CD8-positive, alpha-beta memory T cell (primary cell): ENCODE data around the gene CDHR1. TPM values are rescaled to one million over a fixed set of nuclear protein-coding genes. Genes with fewer than 3 reads are reported as not detected.
"Not testable (repeated sequence)": the region's sequence is repeated elsewhere in the genome, so short reads cannot be mapped to it uniquely, and the experiment has no call there.

ENCODE experiments used
- CTCF ChIA-PET: fragments of 350-600 bp; sonication (Branson Sonifier 250); formaldehyde crosslinking; loops from one replicate; lab custom pipeline; 2021; ENCODE audit warnings: antibody characterized with exemption; lab: Charles Lee
- POLR2A ChIA-PET: fragments of 350-600 bp; sonication (Branson Sonifier 250); formaldehyde crosslinking; loops from one replicate; lab custom pipeline; 2021; ENCODE audit warnings: antibody characterized with exemption; lab: Charles Lee
- DNase-seq, 5 donors: peaks; one replicate each; pipeline versions ENCODE4 v3.0.0 to v3.0.0-alpha.2; 2020 to 2022; ENCODE audit warnings: mixed read lengths in 1 of 5
- H3K27ac ChIP-seq: one replicate; pipeline ENCODE4 v1.7.0; 2013; ENCODE audit warnings: low read depth, mild to moderate bottlenecking, low read length, moderate library complexity
- H3K27me3 ChIP-seq: 2 replicates; pipeline ENCODE4 v1.7.0; 2013; ENCODE audit warnings: low read length, mild to moderate bottlenecking; ENCODE audit not compliant: insufficient read depth, poor library complexity, severe bottlenecking
- H3K36me3 ChIP-seq: 2 replicates; pipeline ENCODE4 v1.7.0; 2013; ENCODE audit warnings: mild to moderate bottlenecking, low read length, moderate library complexity; ENCODE audit not compliant: insufficient read depth
- H3K4me1 ChIP-seq: 2 replicates; pipeline ENCODE4 v1.7.0; 2013; ENCODE audit warnings: mild to moderate bottlenecking, low read length, moderate library complexity; ENCODE audit not compliant: insufficient read depth
- H3K4me3 ChIP-seq: 2 replicates; pipeline ENCODE4 v1.7.0; 2013; ENCODE audit warnings: mild to moderate bottlenecking, low read length
- H3K9me3 ChIP-seq: 2 replicates; pipeline ENCODE4 v1.7.0; 2013; ENCODE audit warnings: mild to moderate bottlenecking, low read length
- H3K27ac Mint-ChIP-seq, 8 donors: one replicate each; pipeline ENCODE4 v1.8.0; 2020 to 2021; ENCODE audit warnings: mixed read lengths in 8 of 8, mild to moderate bottlenecking in 6 of 8, inconsistent platforms in 3 of 8, moderate library complexity in 3 of 8
- H3K27me3 Mint-ChIP-seq, 2 donors: one replicate each; pipeline ENCODE4 v1.8.0; 2020 to 2021; ENCODE audit warnings: mixed read lengths in 2 of 2, mild to moderate bottlenecking in 1 of 2, moderate library complexity in 1 of 2
- H3K36me3 Mint-ChIP-seq, 3 donors: one replicate each; pipeline ENCODE4 v1.8.0; 2020 to 2021; ENCODE audit warnings: mixed read lengths in 3 of 3, inconsistent platforms in 1 of 3, mild to moderate bottlenecking in 1 of 3
- H3K4me1 Mint-ChIP-seq, 3 donors: one replicate each; pipeline ENCODE4 v1.8.0; 2020 to 2021; ENCODE audit warnings: mixed read lengths in 3 of 3, inconsistent platforms in 1 of 3, mild to moderate bottlenecking in 1 of 3
- H3K4me3 Mint-ChIP-seq, 7 donors: one replicate each; pipeline ENCODE4 v1.8.0; 2020 to 2021; ENCODE audit warnings: mixed read lengths in 7 of 7, mild to moderate bottlenecking in 6 of 7, moderate library complexity in 4 of 7, inconsistent platforms in 2 of 7
- H3K9me3 Mint-ChIP-seq, 5 donors: one replicate each; pipeline ENCODE4 v1.8.0; 2020 to 2022; ENCODE audit warnings: mixed read lengths in 5 of 5, mild to moderate bottlenecking in 3 of 5, moderate library complexity in 2 of 5, inconsistent platforms in 1 of 5
- polyA plus RNA-seq: library from polyadenylated mRNA; unstranded; fragments of 300-500 nt; fragmentation: Illumina TruSeq; gene quantifications from one replicate; pipeline ENCODE4 v1.2.3, GENCODE V29; 2021
- total RNA-seq, 2 experiments: library from RNA; stranded (reverse); gene quantifications; one replicate each; pipeline ENCODE4 v1.2.3, GENCODE V29; 2021

CDHR1 gene
- total and polyA plus RNA-seq, 3 experiments from 2014 or later, result 1.4 to 1.7 (median 1.4) TPM

DNA sequence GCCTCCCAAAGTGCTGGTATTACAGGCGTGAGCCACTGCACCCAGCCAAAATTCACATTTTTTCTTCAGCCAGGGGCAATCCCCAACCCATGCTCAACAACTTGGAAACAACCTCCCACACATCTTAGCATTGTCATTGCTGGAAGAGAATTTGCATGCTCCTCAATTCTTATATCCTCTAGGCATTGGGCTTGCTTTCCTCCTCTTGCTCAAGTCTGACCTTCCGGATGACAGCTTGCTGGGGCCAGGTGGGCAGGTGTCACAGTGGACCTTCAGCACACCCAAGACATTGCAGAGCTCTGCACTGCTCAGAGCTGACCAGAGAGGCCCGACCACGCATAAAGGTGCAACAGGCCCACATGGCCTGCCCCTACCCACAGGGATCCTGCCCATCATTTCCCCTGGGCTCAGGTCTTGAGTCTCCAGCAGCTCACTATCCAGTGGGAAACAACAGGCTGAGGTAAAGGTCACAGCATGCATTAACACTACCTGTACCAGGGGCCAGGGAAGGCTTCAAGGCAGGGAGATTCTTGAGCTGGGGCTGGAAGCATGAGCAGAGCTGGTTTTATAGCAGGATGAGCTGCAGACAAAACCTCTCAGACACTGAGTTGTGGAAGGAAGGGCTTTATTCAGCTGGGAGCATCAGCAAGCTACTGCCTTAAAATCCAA, 27.6 kb upstream of the CDHR1 start:
- no peak for DNase-seq
- Mint-ChIP-seq H3K4me3 (no peak overlapping the region), H3K9me3 (no peaks in the 10 kb centered on the region), H3K27me3 (peaks cover 5 to 14% of the 10 kb centered on the region in 2 donors), H3K27ac (no peak overlapping the region), H3K4me1 (no peaks in the 10 kb centered on the region), H3K36me3 (peaks cover 0 to 11% (median 0%) of the 10 kb centered on the region in 3 donors)
- ChIA-PET CTCF (interaction anchor here (1.4 kb wide), 1 partner anchor 19 kb away, joined by 4 read pairs; no protein-coding TSS in a partner anchor), POLR2A (no interaction called here)
- Histone ChIP-seq H3K9me3 (no peaks in the 10 kb centered on the region), H3K27me3 (no peaks in the 10 kb centered on the region), H3K4me3 (no peak overlapping the region), H3K4me1 (no peaks in the 10 kb centered on the region), H3K27ac (no peak overlapping the region), H3K36me3 (no peaks in the 10 kb centered on the region)

DNA sequence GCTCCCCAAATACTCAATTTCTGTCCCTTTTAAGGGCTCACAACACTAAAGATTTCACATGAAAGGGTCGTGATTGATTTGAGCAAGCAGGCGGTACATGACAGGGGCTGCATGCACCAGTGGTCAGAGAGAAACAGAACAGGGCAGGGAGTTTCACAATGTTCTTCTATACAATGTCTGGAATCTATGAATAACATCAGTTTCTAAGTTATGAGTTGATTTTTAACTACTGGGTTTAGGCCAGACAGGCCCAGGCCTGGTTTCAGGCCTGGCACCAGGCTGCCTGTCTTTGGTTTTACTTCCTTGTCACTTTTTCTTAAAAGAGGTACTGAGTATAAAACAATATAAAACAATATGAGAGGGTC, 27.1 kb upstream of the CDHR1 start:
- H3K27ac ChIP-seq, H3K9me3 ChIP-seq, H3K36me3 ChIP-seq, H3K4me3 ChIP-seq, H3K9me3 Mint-ChIP-seq, H3K27ac Mint-ChIP-seq, POLR2A ChIA-PET, H3K4me3 Mint-ChIP-seq, CTCF ChIA-PET, H3K27me3 ChIP-seq, H3K4me1 Mint-ChIP-seq, H3K4me1 ChIP-seq, DNase-seq: not testable (repeated sequence)
- Mint-ChIP-seq H3K27me3 (peaks cover 5 to 14% of the 10 kb centered on the region in 2 donors), H3K36me3 (peaks cover 0 to 11% (median 0%) of the 10 kb centered on the region in 3 donors)

DNA sequence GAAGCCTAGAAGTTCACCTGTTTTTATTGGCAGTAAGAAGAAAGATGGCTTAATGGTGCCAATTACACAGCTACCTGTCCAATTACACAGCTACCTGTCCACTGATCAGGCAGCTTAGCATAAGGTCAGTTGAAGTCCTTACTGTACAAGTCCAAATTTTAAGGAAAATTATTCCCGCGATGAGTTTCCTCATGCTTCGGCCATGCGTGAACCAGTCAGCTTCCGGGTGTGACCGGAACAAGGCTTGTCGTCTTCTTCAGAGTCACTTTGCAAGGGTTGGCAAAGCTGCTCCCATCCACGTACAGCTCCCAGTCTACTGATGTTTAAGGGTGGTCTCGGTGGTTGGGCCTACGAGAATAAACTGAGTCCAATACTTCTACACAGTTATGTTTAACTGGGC, 26.0 kb upstream of the CDHR1 start:
- CTCF ChIA-PET, result interaction anchor here (1.0 to 1.1 kb wide), 3 partner anchors 9 to 38 kb away, joined by 3 to 4 read pairs (median 4); no protein-coding TSS in a partner anchor
- DNase-seq, H3K36me3 ChIP-seq, H3K9me3 ChIP-seq, H3K4me1 ChIP-seq, H3K27me3 ChIP-seq, H3K9me3 Mint-ChIP-seq, H3K27ac Mint-ChIP-seq, H3K27ac ChIP-seq, H3K4me3 Mint-ChIP-seq, POLR2A ChIA-PET, H3K4me1 Mint-ChIP-seq, H3K4me3 ChIP-seq: not testable (repeated sequence)
- Mint-ChIP-seq H3K36me3 (peaks cover 0 to 11% (median 0%) of the 10 kb centered on the region in 3 donors), H3K27me3 (peaks cover 5 to 14% of the 10 kb centered on the region in 2 donors)

DNA sequence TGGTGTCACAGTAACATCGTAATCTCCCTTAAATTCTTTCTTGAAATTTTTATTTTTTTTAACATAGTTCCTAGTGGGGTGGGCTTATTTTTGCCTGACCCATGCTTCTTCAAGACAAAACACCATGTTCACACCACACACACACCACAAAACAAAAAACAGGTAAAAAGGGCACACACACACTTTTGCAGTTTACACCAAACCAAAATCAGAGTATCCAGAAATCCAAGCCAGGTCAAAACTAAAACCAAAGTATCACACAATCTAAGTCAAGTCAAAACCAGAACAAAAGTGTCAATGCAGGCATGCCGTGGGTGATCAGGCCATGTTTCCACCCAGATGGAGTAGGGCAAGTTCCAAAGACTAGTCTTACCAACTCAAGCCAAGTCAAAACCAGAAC, 23.1 kb upstream of the CDHR1 start:
- H3K27me3 Mint-ChIP-seq, POLR2A ChIA-PET, DNase-seq, H3K4me3 Mint-ChIP-seq, H3K4me1 ChIP-seq, H3K36me3 ChIP-seq, H3K4me1 Mint-ChIP-seq, H3K27ac ChIP-seq, H3K4me3 ChIP-seq, H3K27me3 ChIP-seq, H3K9me3 ChIP-seq, H3K9me3 Mint-ChIP-seq, CTCF ChIA-PET: not testable (repeated sequence)
- peaks cover 0 to 11% (median 0%) of the 10 kb centered on the region in 3 donors for H3K36me3 Mint-ChIP-seq
- H3K27ac Mint-ChIP-seq, result peak overlapping the region in 3 of 8 donors; percentile 29 to 66 (median 43)

DNA sequence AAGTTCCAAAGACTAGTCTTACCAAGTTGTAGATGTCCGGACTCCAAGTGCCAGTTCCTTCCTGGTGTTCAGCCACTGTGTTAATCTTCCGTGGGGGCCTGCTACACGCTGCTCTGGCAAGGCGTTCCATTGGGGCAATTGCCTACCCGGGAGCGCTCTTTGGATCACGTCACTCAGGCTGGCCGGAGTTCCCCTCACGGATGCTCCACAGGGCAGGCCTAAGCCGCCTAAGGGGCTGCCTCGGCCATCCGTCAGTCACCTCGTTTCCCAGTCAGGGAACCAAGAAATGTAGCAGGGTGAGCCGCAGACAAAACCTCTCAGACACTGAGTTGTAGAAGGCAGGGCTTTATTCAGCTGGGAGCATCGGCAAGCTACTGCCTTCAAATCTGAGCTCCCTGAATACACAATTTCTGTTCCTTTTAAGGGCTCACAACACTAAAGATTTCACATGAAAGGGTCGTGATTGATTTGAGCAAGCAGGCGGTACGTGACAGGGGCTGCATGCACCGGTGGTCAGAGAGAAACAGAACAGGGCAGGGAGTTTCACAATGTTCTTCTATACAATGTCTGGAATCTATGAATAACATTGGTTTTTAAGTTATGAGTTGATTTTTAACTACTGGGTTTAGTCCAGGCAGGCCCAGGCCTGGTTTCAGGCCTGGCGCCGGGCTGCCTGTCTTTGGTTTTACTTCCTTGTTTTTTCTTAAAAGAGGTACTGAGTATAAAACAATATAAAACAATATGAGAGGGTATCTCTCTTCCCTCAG, 22.5 kb upstream of the CDHR1 start:
- Mint-ChIP-seq H3K27ac (peak overlapping the region in 1 of 8 donors; percentile 26), H3K4me1 (peaks cover 3 to 13% (median 11%) of the 10 kb centered on the region in 3 donors)
- H3K4me1 ChIP-seq, DNase-seq, H3K27me3 ChIP-seq, POLR2A ChIA-PET, H3K36me3 Mint-ChIP-seq, H3K36me3 ChIP-seq, H3K4me3 ChIP-seq, H3K9me3 Mint-ChIP-seq, H3K27me3 Mint-ChIP-seq, H3K4me3 Mint-ChIP-seq, H3K27ac ChIP-seq, H3K9me3 ChIP-seq: not testable (repeated sequence)
- CTCF ChIA-PET, result interaction anchor here (1.5 kb wide), 1 partner anchor 17 kb away, joined by 3 read pairs; no protein-coding TSS in a partner anchor

DNA sequence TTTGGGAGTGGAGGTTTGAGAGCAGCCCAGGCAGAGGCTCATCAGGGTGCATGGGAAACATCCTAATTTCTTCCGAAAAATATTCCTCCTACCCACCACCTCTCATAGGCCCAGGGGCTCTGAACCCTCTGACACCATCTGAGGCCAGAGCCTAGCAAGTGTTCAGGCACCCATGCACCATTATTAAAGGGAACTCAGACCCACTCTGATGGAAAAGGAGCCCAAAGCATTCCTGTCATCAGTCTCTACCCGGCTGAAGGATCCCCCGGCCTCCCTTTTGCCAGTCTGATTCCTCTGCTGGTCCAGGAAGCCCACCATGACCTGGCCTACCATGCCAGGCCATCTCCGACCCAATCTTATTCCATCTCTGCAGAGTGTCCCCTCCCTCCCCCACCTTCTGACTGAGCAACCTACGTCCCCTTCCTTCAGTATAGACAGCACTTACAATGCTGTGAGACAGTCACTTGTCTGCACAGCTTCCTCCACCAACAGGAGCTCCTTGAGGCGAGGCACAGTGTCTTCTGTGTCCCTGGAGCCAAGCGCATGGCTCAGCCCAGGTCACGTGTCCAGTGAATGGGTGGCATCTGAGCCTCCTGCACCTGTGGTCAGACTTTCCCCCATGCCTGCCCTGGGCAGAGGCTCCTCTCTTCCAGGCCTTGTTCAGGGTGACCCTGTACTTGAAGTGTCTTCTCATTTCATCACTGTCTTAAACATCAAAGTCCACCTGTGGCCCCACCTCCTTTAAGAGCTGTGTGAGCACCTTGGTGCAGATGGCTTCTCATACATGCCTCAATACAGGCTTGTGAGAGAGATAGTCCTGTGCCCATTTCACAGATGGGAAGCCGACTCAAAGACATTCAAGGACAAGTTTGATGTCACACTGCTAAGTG, 21.6 kb upstream of the CDHR1 start:
- no peak for DNase-seq
- POLR2A ChIA-PET, result no interaction called here
- CTCF ChIA-PET, result interaction anchor here (1.5 kb wide), 1 partner anchor 18 kb away, joined by 3 read pairs; no protein-coding TSS in a partner anchor
- Histone ChIP-seq H3K27me3 (no peaks in the 10 kb centered on the region), H3K4me3 (no peak overlapping the region), H3K4me1 (peaks cover 16% of the 10 kb centered on the region), H3K9me3 (no peaks in the 10 kb centered on the region), H3K27ac (no peak overlapping the region), H3K36me3 (no peaks in the 10 kb centered on the region)
- H3K36me3 Mint-ChIP-seq, result no peaks in the 10 kb centered on the region
- no peaks in the 10 kb centered on the region for H3K9me3 Mint-ChIP-seq
- H3K27me3 Mint-ChIP-seq, result no peaks in the 10 kb centered on the region
- peak overlapping the region in 3 of 8 donors; percentile 26 to 70 (median 56) for H3K27ac Mint-ChIP-seq
- H3K4me1 Mint-ChIP-seq, result peaks cover 3 to 14% (median 13%) of the 10 kb centered on the region in 3 donors
- H3K4me3 Mint-ChIP-seq, result no peak overlapping the region

DNA sequence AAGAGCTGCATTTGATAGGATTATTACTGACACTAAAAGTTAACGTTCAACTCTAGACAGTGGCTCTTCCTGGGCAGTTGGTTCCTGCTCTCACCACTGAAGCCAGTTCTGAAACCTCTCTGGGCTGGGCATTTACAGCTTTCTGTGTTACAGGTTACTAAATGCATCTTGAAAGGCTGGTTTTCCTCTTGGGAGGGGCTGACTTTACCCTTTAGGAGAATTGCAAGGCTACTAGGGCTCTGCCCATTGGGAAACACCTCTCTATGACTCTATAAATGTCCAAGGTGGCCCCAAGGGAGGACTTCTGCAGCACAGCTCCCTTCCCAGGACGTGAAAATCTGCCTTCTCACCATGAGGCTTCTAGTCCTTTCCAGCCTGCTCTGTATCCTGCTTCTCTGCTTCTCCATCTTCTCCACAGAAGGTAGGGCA, 20.8 kb upstream of the CDHR1 start, which contains the start of gene GPR15LG:
GPR15LG (plus strand) TSS at position 301 of the 429 bp plus-strand sequence; CDS start at position 352, 51 bp downstream.
- H3K4me1 ChIP-seq, result peaks cover 24% of the 10 kb centered on the region
- no peaks in the 10 kb centered on the region for H3K9me3 ChIP-seq
- H3K36me3 ChIP-seq, result no peaks in the 10 kb centered on the region
- CTCF ChIA-PET, result interaction anchor here (1.5 kb wide), 1 partner anchor 19 kb away, joined by 3 read pairs; no protein-coding TSS in a partner anchor
- Mint-ChIP-seq H3K4me1 (peaks cover 3 to 14% (median 13%) of the 10 kb centered on the region in 3 donors), H3K27ac (peak within 1 kb of the TSS in 6 of 8 donors; percentile 10 to 70 (median 56)), H3K36me3 (no peaks in the 10 kb centered on the region), H3K27me3 (no peaks in the 10 kb centered on the region), H3K4me3 (no peak within 1 kb of the TSS), H3K9me3 (no peaks in the 10 kb centered on the region)
- no peaks in the 10 kb centered on the region for H3K27me3 ChIP-seq
- POLR2A ChIA-PET, result no interaction called here
- DNase-seq, result no peak
- H3K4me3 ChIP-seq, result no peak within 1 kb of the TSS
- no peak within 1 kb of the TSS for H3K27ac ChIP-seq
